Epidermal melanocyte (primary cell): Measurements from ENCODE around the gene CDK17.
"Not testable (repeated sequence)": the region's sequence is repeated elsewhere in the genome, so short reads cannot be mapped to it uniquely, and the experiment has no call there.

Experiments used
- DNase-seq: peaks from one replicate; pipeline ENCODE4 v3.0.0; 2011; ENCODE audit warnings: low spot score; ENCODE audit not compliant: insufficient read length

CDK17 gene

DNA sequence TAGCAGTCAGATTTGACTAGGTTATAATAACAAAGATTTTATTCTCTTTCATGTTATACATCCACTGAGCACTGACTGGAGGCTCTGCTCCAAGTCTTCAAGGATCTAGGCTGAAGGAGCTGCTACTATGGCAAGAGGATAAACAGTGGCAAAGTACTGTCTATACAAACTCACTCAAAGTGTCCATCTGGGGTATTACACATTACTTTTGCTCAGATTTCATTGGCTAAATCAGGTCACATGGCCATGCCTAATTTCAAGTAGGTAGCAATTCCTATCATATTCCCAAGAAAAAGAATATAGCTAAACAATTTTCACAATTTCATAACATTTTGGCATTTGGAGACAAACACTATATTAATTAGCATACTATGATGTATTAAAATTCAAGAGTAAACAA, 40.9 kb downstream of the CDK17 start:
- DNase-seq = no peak

DNA sequence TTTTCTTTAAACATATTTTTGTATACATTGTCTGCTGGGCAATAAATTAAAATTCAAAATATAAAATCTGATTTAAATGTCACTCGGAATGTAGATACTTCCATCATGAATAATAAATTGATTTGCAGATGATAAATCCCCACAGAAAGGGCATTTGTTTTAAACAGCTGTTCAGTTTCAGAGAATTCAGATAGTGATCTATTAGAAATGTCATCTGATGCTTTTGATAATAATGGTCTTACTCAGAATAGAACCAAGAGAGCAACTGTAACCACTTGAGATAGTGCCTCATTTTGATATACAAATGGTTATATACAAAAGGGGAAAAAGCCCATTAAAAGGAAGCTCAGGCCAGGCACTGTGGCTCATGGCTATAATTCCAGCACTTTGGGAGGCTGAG, 43.4 kb downstream of the CDK17 start:
- no peak for DNase-seq

GRCh38 chr12:96354844-96355534, 45.2 kb downstream of the CDK17 start:
- no peak for DNase-seq

DNA sequence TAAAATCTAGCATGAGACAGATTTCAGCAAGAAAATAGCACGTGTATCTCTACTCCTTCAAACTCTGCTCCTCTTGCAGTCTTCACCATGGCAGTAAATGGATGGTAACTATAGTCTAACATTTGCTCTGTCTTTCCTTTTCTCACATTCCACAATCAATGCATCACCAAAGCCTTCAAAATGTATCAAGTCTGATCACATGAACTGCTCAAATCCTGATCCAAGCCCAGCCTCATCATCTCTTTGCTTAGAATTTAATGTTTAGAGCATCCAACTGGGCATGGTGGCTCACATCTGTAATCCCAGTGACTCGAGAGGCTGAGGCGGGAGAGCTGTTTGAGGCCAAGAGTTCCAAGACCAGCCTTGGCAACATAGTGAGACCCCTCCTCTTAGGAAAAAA, 45.9 kb downstream of the CDK17 start:
- no peak for DNase-seq

- no peak for DNase-seq
Observed at GRCh38 chr12:96352161-96352835, 47.9 kb downstream of the CDK17 start.

GRCh38 chr12:96350982-96351381, 49.3 kb downstream of the CDK17 start:
- no peak for DNase-seq

- no peak for DNase-seq
Observed at GRCh38 chr12:96347130-96347699, 53.0 kb downstream of the CDK17 start.

DNA sequence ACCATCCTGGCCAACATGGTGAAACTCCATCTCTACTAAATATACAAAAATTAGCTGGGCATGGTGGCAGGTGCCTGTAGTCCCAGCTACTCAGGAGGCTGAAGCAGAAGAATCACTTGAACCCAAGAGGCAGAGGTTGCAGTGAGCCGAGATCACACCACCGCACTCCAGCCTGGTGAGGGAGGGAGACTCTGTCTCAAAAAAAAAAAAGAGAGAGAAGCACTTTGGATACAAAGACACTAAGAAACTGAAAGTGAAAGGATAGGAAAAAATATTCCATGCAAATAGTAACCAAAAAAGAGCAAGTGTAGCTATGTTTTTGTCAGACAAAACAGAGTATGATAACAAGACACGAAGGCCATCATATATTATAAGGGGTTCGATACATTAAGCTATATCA, 53.5 kb downstream of the CDK17 start:
- not testable (repeated sequence) for DNase-seq

DNA sequence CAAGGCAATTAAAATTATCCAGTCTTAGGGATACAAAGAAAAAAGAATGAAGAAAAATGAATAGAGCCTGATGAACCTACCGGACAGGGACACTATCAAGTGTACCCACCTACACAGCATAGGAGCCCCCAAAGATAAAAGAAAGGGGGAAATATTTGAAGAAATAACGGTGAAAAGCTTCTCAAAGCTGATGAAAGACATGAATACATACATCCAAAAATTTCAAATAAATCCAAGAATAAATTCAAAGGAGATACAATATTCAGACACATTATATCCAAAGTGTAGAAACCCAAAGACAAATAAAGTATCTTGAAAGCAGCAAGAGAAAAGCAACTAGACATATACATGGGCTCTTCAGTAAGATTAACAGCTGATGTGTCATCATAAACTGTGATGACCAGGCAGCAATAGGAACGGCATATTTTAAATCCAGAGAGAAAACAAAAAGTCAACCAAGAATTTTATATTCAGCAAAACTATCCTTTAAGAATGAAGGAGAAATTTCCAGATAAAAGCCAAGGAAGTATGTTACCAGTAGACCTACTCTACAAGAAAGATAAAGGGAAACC, 56.0 kb downstream of the CDK17 start:
- DNase-seq = no peak

- no peak for DNase-seq
Observed at GRCh38 chr12:96343347-96343954, 56.8 kb downstream of the CDK17 start.

DNA sequence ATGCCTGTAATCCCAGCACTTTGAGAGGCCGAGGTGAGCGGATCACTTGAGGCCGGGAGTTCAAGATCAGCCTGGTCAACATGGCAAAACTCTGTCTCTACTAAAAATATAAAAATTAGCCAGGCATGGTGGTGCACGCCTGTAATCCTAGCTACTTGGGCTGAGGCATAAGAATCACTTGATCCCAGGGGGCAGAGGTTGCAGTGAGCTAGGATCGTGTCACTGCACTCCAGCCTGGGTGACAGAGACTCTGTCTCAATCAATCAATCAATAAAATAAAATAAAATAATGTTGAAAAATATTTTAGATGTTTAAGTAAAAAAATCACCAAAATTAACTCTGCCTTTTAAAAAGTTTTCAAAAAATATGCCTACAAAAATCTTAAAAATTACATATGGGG, 60.6 kb downstream of the CDK17 start:
- not testable (repeated sequence) for DNase-seq

DNA sequence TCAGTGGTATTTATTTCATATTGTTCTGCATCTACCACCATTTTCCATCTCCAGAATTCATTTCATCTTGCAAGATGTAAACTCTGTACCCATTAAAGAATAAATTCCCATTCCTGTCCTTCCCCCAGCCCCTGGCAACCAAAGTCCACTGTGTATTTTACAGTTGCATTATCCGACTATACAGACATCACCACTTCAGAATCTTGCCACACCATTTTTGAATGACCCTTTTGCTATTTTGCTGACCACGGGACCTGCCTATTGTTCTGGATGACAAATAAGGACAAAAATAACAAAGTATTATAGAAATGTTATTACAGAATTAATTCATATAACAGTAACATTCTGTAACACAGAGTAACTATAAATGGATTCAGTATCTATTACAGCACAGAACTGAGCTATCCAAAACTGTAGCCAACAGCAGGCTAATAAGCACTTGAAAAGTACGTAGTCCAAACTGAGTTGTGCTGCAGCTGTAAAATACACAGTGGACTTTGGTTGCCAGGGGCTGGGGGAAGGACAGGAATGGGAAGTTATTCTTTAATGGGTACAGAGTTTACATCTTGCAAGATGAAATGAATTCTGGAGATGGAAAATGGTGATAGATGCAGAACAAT, 61.3 kb downstream of the CDK17 start:
- no peak for DNase-seq

GRCh38 chr12:96337953-96338352, 62.3 kb downstream of the CDK17 start:
- no peak for DNase-seq

- DNase-seq = no peak
Observed at GRCh38 chr12:96336489-96336888, 63.8 kb downstream of the CDK17 start.

GRCh38 chr12:96335270-96335669, 65.0 kb downstream of the CDK17 start:
- no peak for DNase-seq

- no peak for DNase-seq
Observed at GRCh38 chr12:96334502-96334901, 65.7 kb downstream of the CDK17 start.

- DNase-seq = no peak
Observed at GRCh38 chr12:96329545-96329944, 70.7 kb downstream of the CDK17 start.

DNA sequence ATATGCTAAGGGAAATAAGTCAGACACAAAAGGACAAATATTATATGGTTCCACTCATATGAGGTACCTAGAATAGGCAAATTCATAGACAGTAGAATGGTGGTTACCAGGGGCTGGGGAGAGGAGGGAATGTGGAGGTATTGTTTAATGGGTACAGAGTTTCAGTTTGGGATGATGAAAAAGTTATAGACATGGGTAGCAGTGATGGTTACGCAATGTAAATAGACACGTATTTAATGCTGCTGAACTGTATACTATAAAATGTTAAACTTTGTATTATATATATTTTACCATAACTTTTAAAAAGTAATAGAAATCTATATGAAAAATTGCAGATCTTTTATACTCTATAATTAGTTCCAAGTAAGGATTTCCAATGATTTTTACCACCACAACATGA, 71.2 kb downstream of the CDK17 start:
- DNase-seq = no peak

DNA sequence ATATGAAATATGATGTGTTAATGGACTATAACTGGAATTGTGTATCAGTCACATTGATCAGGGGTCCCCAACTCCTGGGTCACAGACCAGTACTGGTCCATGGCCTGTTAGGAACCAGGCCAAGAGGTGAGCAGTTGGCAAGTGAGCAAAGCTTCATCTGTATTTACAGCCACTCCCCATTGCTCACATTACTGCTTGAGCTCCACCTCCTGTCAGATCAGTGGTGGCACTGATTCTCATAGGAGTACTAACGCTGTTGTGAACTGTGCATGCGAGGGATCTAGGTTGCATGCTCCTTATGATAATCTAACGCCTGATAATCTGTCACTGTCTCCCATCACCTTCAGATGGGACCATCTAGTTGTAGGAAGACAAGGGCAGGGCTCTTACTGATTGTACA, 72.3 kb downstream of the CDK17 start:
- DNase-seq = no peak

GRCh38 chr12:96327346-96327745, 72.9 kb downstream of the CDK17 start:
- DNase-seq = no peak

DNA sequence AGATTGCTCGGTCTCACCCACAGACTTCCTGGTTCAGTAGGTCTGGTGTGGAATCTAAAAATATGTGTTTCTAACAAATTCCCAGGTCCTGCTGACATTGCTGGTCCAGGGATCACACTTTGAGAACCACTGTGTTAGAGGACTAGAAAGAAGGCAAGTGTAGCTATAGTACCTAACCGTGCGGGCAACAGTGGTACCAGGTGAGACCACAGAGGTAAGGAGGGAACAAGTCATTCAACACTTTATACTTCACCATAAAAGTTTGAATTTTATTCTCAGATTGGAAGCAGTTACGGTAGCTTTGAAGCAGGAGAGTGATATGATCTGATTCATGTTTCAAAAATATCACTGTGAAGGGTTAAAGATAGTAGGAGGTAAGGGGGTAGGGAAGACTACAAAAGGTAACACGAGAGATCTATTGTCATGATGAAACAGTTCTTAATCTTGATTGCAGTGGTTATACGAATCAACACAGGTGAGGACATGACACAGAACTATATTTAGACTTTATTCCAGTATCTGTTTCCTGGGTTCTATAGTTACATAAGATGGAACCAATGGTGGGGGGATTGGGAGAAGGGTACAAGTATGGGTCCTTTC, 73.5 kb downstream of the CDK17 start:
- DNase-seq = no peak
